Central memory CD8-positive, alpha-beta T cell (primary cell): ENCODE measurements around the gene SHB.

Experiments used
- ATAC-seq: fragments of 150-1000 bp; cut with Tn5 transposase; replicated peaks from 2 replicates; pipeline ENCODE4 v1.10.0; 2022; ENCODE audit warnings: mild to moderate bottlenecking, moderate FRiP score, moderate number of reproducible peaks; ENCODE audit not compliant: poor library complexity, severe bottlenecking; ENCODE audit errors: extremely low read depth
- DNase-seq, 2 donors: peaks; one replicate each; pipeline ENCODE4 v3.0.0; 2021; ENCODE audit warnings: low spot score in 2 of 2
- H3K27ac Mint-ChIP-seq: one replicate; pipeline ENCODE4 v1.8.0; 2022; ENCODE audit warnings: low read depth, mild to moderate bottlenecking, moderate library complexity, mixed read lengths
- H3K27me3 Mint-ChIP-seq: one replicate; pipeline ENCODE4 v1.8.0; 2022; ENCODE audit warnings: mixed read lengths
- H3K36me3 Mint-ChIP-seq: one replicate; pipeline ENCODE4 v1.8.0; 2022; ENCODE audit warnings: mild to moderate bottlenecking, moderate library complexity, mixed read lengths; ENCODE audit not compliant: insufficient read depth
- H3K4me1 Mint-ChIP-seq: one replicate; pipeline ENCODE4 v1.8.0; 2022; ENCODE audit warnings: mixed read lengths
- H3K4me3 Mint-ChIP-seq: one replicate; pipeline ENCODE4 v1.8.0; 2022; ENCODE audit warnings: mild to moderate bottlenecking, moderate library complexity, mixed read lengths
- H3K9me3 Mint-ChIP-seq: one replicate; pipeline ENCODE4 v1.8.0; 2022; ENCODE audit warnings: mixed read lengths

SHB gene

GRCh38 chr9:37987467-37987981 lies 81.5 kb downstream of the SHB start:
- Mint-ChIP-seq H3K27me3 (no peaks in the 10 kb centered on the region), H3K4me1 (no peaks in the 10 kb centered on the region), H3K36me3 (no peaks in the 10 kb centered on the region), H3K4me3 (no peak overlapping the region), H3K9me3 (no peaks in the 10 kb centered on the region), H3K27ac (no peak overlapping the region)
- ATAC-seq (no peak), DNase-seq (no peak)

- H3K4me1 Mint-ChIP-seq: no peaks in the 10 kb centered on the region
- H3K27ac Mint-ChIP-seq: no peak overlapping the region
- H3K9me3 Mint-ChIP-seq: no peaks in the 10 kb centered on the region
- no peaks in the 10 kb centered on the region for H3K36me3 Mint-ChIP-seq
- DNase-seq (no peak), ATAC-seq (no peak)
- no peak overlapping the region for H3K4me3 Mint-ChIP-seq
- H3K27me3 Mint-ChIP-seq: no peaks in the 10 kb centered on the region
Measured at GRCh38 chr9:37986771-37987258, 82.2 kb downstream of the SHB start.

GRCh38 chr9:37986001-37986400 lies 83.0 kb downstream of the SHB start:
- H3K36me3 Mint-ChIP-seq: no peaks in the 10 kb centered on the region
- H3K4me3 Mint-ChIP-seq: no peak overlapping the region
- DNase-seq (no peak), ATAC-seq (no peak)
- no peaks in the 10 kb centered on the region for H3K9me3 Mint-ChIP-seq
- H3K27me3 Mint-ChIP-seq: no peaks in the 10 kb centered on the region
- no peaks in the 10 kb centered on the region for H3K4me1 Mint-ChIP-seq
- no peak overlapping the region for H3K27ac Mint-ChIP-seq

- Mint-ChIP-seq H3K27ac (no peak overlapping the region), H3K27me3 (no peaks in the 10 kb centered on the region), H3K4me1 (no peaks in the 10 kb centered on the region), H3K4me3 (no peak overlapping the region), H3K9me3 (no peaks in the 10 kb centered on the region), H3K36me3 (no peaks in the 10 kb centered on the region)
- no peak for DNase-seq
- no peak for ATAC-seq
Measured at GRCh38 chr9:37984672-37985611, 84.1 kb downstream of the SHB start.

GRCh38 chr9:37984278-37984671 lies 84.8 kb downstream of the SHB start:
- no peak overlapping the region for H3K27ac Mint-ChIP-seq
- no peaks in the 10 kb centered on the region for H3K36me3 Mint-ChIP-seq
- H3K4me1 Mint-ChIP-seq: no peaks in the 10 kb centered on the region
- ATAC-seq (no peak), DNase-seq (no peak)
- no peaks in the 10 kb centered on the region for H3K27me3 Mint-ChIP-seq
- H3K9me3 Mint-ChIP-seq: no peaks in the 10 kb centered on the region
- H3K4me3 Mint-ChIP-seq: no peak overlapping the region

- Mint-ChIP-seq H3K4me1 (no peaks in the 10 kb centered on the region), H3K4me3 (no peak overlapping the region), H3K36me3 (no peaks in the 10 kb centered on the region), H3K27me3 (no peaks in the 10 kb centered on the region), H3K9me3 (no peaks in the 10 kb centered on the region), H3K27ac (no peak overlapping the region)
- DNase-seq: no peak
- no peak for ATAC-seq
Measured at GRCh38 chr9:37983381-37984067, 85.5 kb downstream of the SHB start.

- DNase-seq (no peak), ATAC-seq (no peak)
- Mint-ChIP-seq H3K27me3 (no peaks in the 10 kb centered on the region), H3K36me3 (no peaks in the 10 kb centered on the region), H3K4me1 (no peaks in the 10 kb centered on the region), H3K4me3 (no peak overlapping the region), H3K27ac (no peak overlapping the region), H3K9me3 (no peaks in the 10 kb centered on the region)
Measured at GRCh38 chr9:37979844-37980243, 89.2 kb downstream of the SHB start.

GRCh38 chr9:37978983-37979382 lies 90.0 kb downstream of the SHB start:
- Mint-ChIP-seq H3K36me3 (no peaks in the 10 kb centered on the region), H3K4me3 (no peak overlapping the region), H3K4me1 (no peaks in the 10 kb centered on the region), H3K9me3 (no peaks in the 10 kb centered on the region), H3K27me3 (no peaks in the 10 kb centered on the region), H3K27ac (no peak overlapping the region)
- ATAC-seq: no peak
- DNase-seq: no peak

GRCh38 chr9:37978481-37978864 lies 90.6 kb downstream of the SHB start:
- H3K9me3 Mint-ChIP-seq: no peaks in the 10 kb centered on the region
- no peak for DNase-seq
- no peak overlapping the region for H3K27ac Mint-ChIP-seq
- ATAC-seq: no peak
- no peaks in the 10 kb centered on the region for H3K27me3 Mint-ChIP-seq
- H3K4me1 Mint-ChIP-seq: no peaks in the 10 kb centered on the region
- H3K36me3 Mint-ChIP-seq: no peaks in the 10 kb centered on the region
- no peak overlapping the region for H3K4me3 Mint-ChIP-seq

GRCh38 chr9:37977851-37978480 lies 91.1 kb downstream of the SHB start:
- H3K27ac Mint-ChIP-seq: no peak overlapping the region
- no peak for DNase-seq

GRCh38 chr9:37976714-37977477 lies 92.1 kb downstream of the SHB start:
- DNase-seq (no peak), ATAC-seq (no peak)
- H3K27me3 Mint-ChIP-seq: no peaks in the 10 kb centered on the region

More at GRCh38 chr9:37977851-37978480, 91.1 kb downstream of the SHB start:
- Mint-ChIP-seq H3K27me3 (no peaks in the 10 kb centered on the region), H3K36me3 (no peaks in the 10 kb centered on the region), H3K4me1 (no peaks in the 10 kb centered on the region), H3K4me3 (no peak overlapping the region), H3K9me3 (no peaks in the 10 kb centered on the region)
- no peak for ATAC-seq

GRCh38 chr9:37975639-37976038 lies 93.4 kb downstream of the SHB start:
- no peak overlapping the region for H3K27ac Mint-ChIP-seq
- DNase-seq: no peak
- H3K27me3 Mint-ChIP-seq: no peaks in the 10 kb centered on the region
- no peak overlapping the region for H3K4me3 Mint-ChIP-seq
- H3K4me1 Mint-ChIP-seq: no peaks in the 10 kb centered on the region
- H3K36me3 Mint-ChIP-seq: no peaks in the 10 kb centered on the region
- no peak for ATAC-seq
- H3K9me3 Mint-ChIP-seq: no peaks in the 10 kb centered on the region

More at GRCh38 chr9:37976714-37977477, 92.1 kb downstream of the SHB start:
- Mint-ChIP-seq H3K4me1 (no peaks in the 10 kb centered on the region), H3K27ac (no peak overlapping the region), H3K36me3 (no peaks in the 10 kb centered on the region), H3K9me3 (no peaks in the 10 kb centered on the region), H3K4me3 (no peak overlapping the region)
